ENCODE data around the gene LMO7. TPM values are rescaled to one million over a fixed set of nuclear protein-coding genes. Genes with fewer than 3 reads are reported as not detected.
"Not testable (repeated sequence)": the region's sequence is repeated elsewhere in the genome, so short reads cannot be mapped to it uniquely, and the experiment has no call there.

Gene LMO7
- total RNA-seq, 1 donor from 2014 or later: 60.8 TPM

GRCh38 chr13:75669706-75670105 is 33.6 kb downstream of the LMO7 start:
- no peak for DNase-seq (ENCODE audit: low spot score in 2 of 2, unreplicated experiment in 2 of 2)
- Mint-ChIP-seq H3K4me3 (no peak overlapping the region), H3K27me3 (ENCODE audit: low read depth) (no peaks in the 10 kb centered on the region), H3K36me3 (peaks cover 12% of the 10 kb centered on the region), H3K27ac (no peak overlapping the region), H3K9me3 (peaks cover 14% of the 10 kb centered on the region), H3K4me1 (peaks cover 5% of the 10 kb centered on the region)
- TF ChIP-seq CTCF (IDR thresholded peaks at IDR 0.05; ENCODE audit: unreplicated experiment): no peak

GRCh38 chr13:75670496-75670895 is 34.4 kb downstream of the LMO7 start:
- Mint-ChIP-seq H3K27me3 (ENCODE audit: low read depth) (no peaks in the 10 kb centered on the region), H3K9me3 (peaks cover 14% of the 10 kb centered on the region), H3K36me3 (peaks cover 12% of the 10 kb centered on the region), H3K4me3 (no peak overlapping the region), H3K4me1 (peaks cover 7% of the 10 kb centered on the region), H3K27ac (no peak overlapping the region)
- TF ChIP-seq CTCF (IDR thresholded peaks at IDR 0.05; ENCODE audit: unreplicated experiment): no peak
- no peak for DNase-seq (ENCODE audit: low spot score in 2 of 2, unreplicated experiment in 2 of 2)

- Mint-ChIP-seq H3K9me3 (peaks cover 7% of the 10 kb centered on the region), H3K27me3 (ENCODE audit: low read depth) (no peaks in the 10 kb centered on the region), H3K4me1 (peaks cover 19% of the 10 kb centered on the region), H3K4me3 (no peak overlapping the region), H3K27ac (no peak overlapping the region), H3K36me3 (peaks cover 14% of the 10 kb centered on the region)
- DNase-seq (ENCODE audit: low spot score in 2 of 2, unreplicated experiment in 2 of 2): no peak
- TF ChIP-seq CTCF (IDR thresholded peaks at IDR 0.05; ENCODE audit: unreplicated experiment): no peak
Measured at GRCh38 chr13:75675421-75675820, 39.3 kb downstream of the LMO7 start.

GRCh38 chr13:75679459-75679858 is 43.3 kb downstream of the LMO7 start:
- DNase-seq (ENCODE audit: low spot score in 2 of 2, unreplicated experiment in 2 of 2): no peak
- H3K4me1 Mint-ChIP-seq: peaks cover 22% of the 10 kb centered on the region
- H3K27ac Mint-ChIP-seq: no peak overlapping the region
- TF ChIP-seq CTCF (IDR thresholded peaks at IDR 0.05; ENCODE audit: unreplicated experiment): no peak
- peaks cover 23% of the 10 kb centered on the region for H3K9me3 Mint-ChIP-seq
- no peak overlapping the region for H3K4me3 Mint-ChIP-seq
- H3K27me3 Mint-ChIP-seq (ENCODE audit: low read depth): no peaks in the 10 kb centered on the region
- peaks cover 25% of the 10 kb centered on the region for H3K36me3 Mint-ChIP-seq

- Mint-ChIP-seq H3K36me3 (peaks cover 25% of the 10 kb centered on the region), H3K9me3 (peaks cover 23% of the 10 kb centered on the region), H3K4me1 (peaks cover 26% of the 10 kb centered on the region)
- not testable (repeated sequence) for H3K4me3 Mint-ChIP-seq; H3K27me3 Mint-ChIP-seq (ENCODE audit: low read depth); H3K27ac Mint-ChIP-seq; DNase-seq (ENCODE audit: low spot score in 2 of 2, unreplicated experiment in 2 of 2)
Measured at GRCh38 chr13:75680251-75680650, 44.1 kb downstream of the LMO7 start.

- no peak for TF ChIP-seq CTCF (IDR thresholded peaks at IDR 0.05; ENCODE audit: unreplicated experiment)
- Mint-ChIP-seq H3K36me3 (peaks cover 26% of the 10 kb centered on the region), H3K9me3 (peaks cover 23% of the 10 kb centered on the region), H3K4me1 (peaks cover 19% of the 10 kb centered on the region), H3K4me3 (no peak overlapping the region), H3K27ac (no peak overlapping the region), H3K27me3 (ENCODE audit: low read depth) (no peaks in the 10 kb centered on the region)
- DNase-seq (ENCODE audit: low spot score in 2 of 2, unreplicated experiment in 2 of 2): no peak
Measured at GRCh38 chr13:75682326-75682725, 46.2 kb downstream of the LMO7 start.

Data from mesothelial cell of epicardium (in vitro differentiated cells).